Liver (tissue), 9 donors: Measurements from ENCODE around the gene ZNF304. TPM values are rescaled to one million over a fixed set of nuclear protein-coding genes. Genes with fewer than 3 reads are reported as not detected.

Experiments used
- DNase-seq: peaks from one replicate; pipeline ENCODE4 v3.0.0-alpha.2; 2017; ENCODE audit warnings: low spot score
- H3K27ac ChIP-seq, 2 donors: one replicate each; pipeline ENCODE4 v1.7.0; 2013; ENCODE audit warnings: inconsistent platforms in 2 of 2, low read length in 2 of 2, control low read depth in 1 of 2, low read depth in 1 of 2, mild to moderate bottlenecking in 1 of 2
- H3K27me3 ChIP-seq, 4 donors: one replicate each; pipeline versions ENCODE4 v1.6.1 to v1.7.0; 2013; ENCODE audit warnings: low read length in 3 of 4, inconsistent platforms in 1 of 4, mild to moderate bottlenecking in 1 of 4, moderate library complexity in 1 of 4; ENCODE audit not compliant: control insufficient read depth in 4 of 4, insufficient read depth in 4 of 4
- H3K36me3 ChIP-seq, 4 donors: one replicate each; pipeline versions ENCODE4 v1.6.1 to v1.7.0; 2013; ENCODE audit warnings: low read length in 3 of 4, mild to moderate bottlenecking in 3 of 4, low read depth in 1 of 4, moderate library complexity in 1 of 4; ENCODE audit not compliant: control insufficient read depth in 4 of 4, insufficient read depth in 3 of 4
- H3K4me1 ChIP-seq, 4 donors: one replicate each; pipeline versions ENCODE4 v1.6.1 to v1.7.0; 2013; ENCODE audit warnings: low read length in 3 of 4, mild to moderate bottlenecking in 3 of 4, moderate library complexity in 1 of 4; ENCODE audit not compliant: control insufficient read depth in 4 of 4, insufficient read depth in 4 of 4
- H3K4me3 ChIP-seq, 3 donors: one replicate each; pipeline versions ENCODE4 v1.6.1 to v1.7.0; 2013; ENCODE audit warnings: low read length in 3 of 3, control low read depth in 1 of 3, low read depth in 1 of 3, mild to moderate bottlenecking in 1 of 3
- H3K9ac ChIP-seq, 2 donors: one replicate each; pipeline ENCODE4 v1.7.0; 2013; ENCODE audit warnings: low read length in 2 of 2, mild to moderate bottlenecking in 2 of 2, moderate library complexity in 2 of 2, control low read depth in 1 of 2, low read depth in 1 of 2
- H3K9me3 ChIP-seq, 4 donors: one replicate each; pipeline versions ENCODE4 v1.6.1 to v1.7.0; 2013; ENCODE audit warnings: low read length in 3 of 4; ENCODE audit not compliant: control insufficient read depth in 4 of 4
- ATF3 ChIP-seq: IDR thresholded peaks from 2 replicates; pipeline ENCODE4 v1.6.1; 2016; ENCODE audit warnings: antibody characterized with exemption
- CTCF ChIP-seq: fragments of 150-350 bp; IDR thresholded peaks from 2 replicates; pipeline ENCODE4 v1.5.1; 2017; ENCODE audit warnings: improper control_type of control experiment, low read depth, low read length; ENCODE audit not compliant: missing input control
- EGR1 ChIP-seq, 2 donors: IDR thresholded peaks; 2 replicates each; pipeline ENCODE4 v1.6.1; 2016 to 2018; ENCODE audit warnings: antibody characterized with exemption in 2 of 2, low read depth in 2 of 2
- FOXA1 ChIP-seq: IDR thresholded peaks from 2 replicates; pipeline ENCODE4 v1.6.1; 2016; ENCODE audit warnings: antibody characterized with exemption
- FOXA2 ChIP-seq: IDR thresholded peaks from 2 replicates; pipeline ENCODE4 v1.6.1; 2016; ENCODE audit warnings: antibody characterized with exemption
- GABPA ChIP-seq, 2 donors: IDR thresholded peaks in 1 of 2; conservative IDR thresholded peaks in 1 of 2; 2 replicates each; pipeline ENCODE4 v1.6.1; 2016; ENCODE audit warnings: antibody characterized with exemption in 2 of 2, mild to moderate bottlenecking in 1 of 2, moderate library complexity in 1 of 2
- HNF4A ChIP-seq, 2 donors: conservative IDR thresholded peaks; 2 replicates each; pipeline ENCODE4 v1.6.1; 2016; ENCODE audit warnings: antibody characterized with exemption in 2 of 2, mild to moderate bottlenecking in 2 of 2
- HNF4G ChIP-seq: IDR thresholded peaks from 2 replicates; pipeline ENCODE4 v1.6.1; 2016; ENCODE audit warnings: antibody characterized with exemption
- JUND ChIP-seq, 2 donors: IDR thresholded peaks; 2 replicates each; pipeline ENCODE4 v1.6.1; 2016; ENCODE audit warnings: antibody characterized with exemption in 2 of 2
- MAX ChIP-seq: IDR thresholded peaks from 2 replicates; pipeline ENCODE4 v1.6.1; 2016; ENCODE audit warnings: antibody characterized with exemption
- NR2F2 ChIP-seq: IDR thresholded peaks from 2 replicates; pipeline ENCODE4 v1.6.1; 2016; ENCODE audit warnings: antibody characterized with exemption
- RAD21 ChIP-seq, 2 donors: IDR thresholded peaks; 2 replicates each; pipeline ENCODE4 v1.6.1; 2016; ENCODE audit warnings: antibody characterized with exemption in 2 of 2, mild to moderate bottlenecking in 2 of 2
- REST ChIP-seq: IDR thresholded peaks from 2 replicates; pipeline ENCODE4 v1.6.1; 2016; ENCODE audit warnings: antibody characterized with exemption, mild to moderate bottlenecking
- RXRA ChIP-seq, 2 donors: IDR thresholded peaks; 2 replicates each; pipeline ENCODE4 v1.6.1; 2017 to 2018; ENCODE audit warnings: antibody characterized with exemption in 2 of 2, mild to moderate bottlenecking in 1 of 2
- SP1 ChIP-seq: IDR thresholded peaks from 2 replicates; pipeline ENCODE4 v1.6.1; 2018; ENCODE audit warnings: antibody characterized with exemption, mild to moderate bottlenecking
- TAF1 ChIP-seq: conservative IDR thresholded peaks from 2 replicates; pipeline ENCODE4 v1.6.1; 2016; ENCODE audit warnings: antibody characterized with exemption, mild to moderate bottlenecking
- YY1 ChIP-seq: IDR thresholded peaks from 2 replicates; pipeline ENCODE4 v1.6.1; 2016; ENCODE audit warnings: antibody characterized with exemption, mild to moderate bottlenecking
- ZBTB33 ChIP-seq: IDR thresholded peaks from 2 replicates; pipeline ENCODE4 v1.6.1; 2016; ENCODE audit warnings: antibody characterized with exemption
- WGBS: extraction: QIAGEN DNeasy Blood & Tissue Kit; methylation state at CpG from one replicate; pipeline ENCODE4 v1.1.7; 2013; 5-methylcytosine and 5-hydroxymethylcytosine counted together
- polyA plus RNA-seq, 2 donors: library from polyadenylated mRNA; stranded (reverse) in 1 of 2; unstranded in 1 of 2; fragments of 200-250 nt in 1 of 2; fragments of >200 nt in 1 of 2; fragmentation: Nextera tagmentation in 1 of 2; extraction: Ambion mirVana in 1 of 2; gene quantifications; one replicate each; pipeline versions ENCODE4 v1.2.1 to v1.2.3, GENCODE V29; 2013 to 2015
- total RNA-seq, 2 donors: library from RNA; depleted of rRNA; stranded (reverse); fragments of >200 nt; gene quantifications; one replicate each; pipeline ENCODE4 v1.2.3, GENCODE V29; 2014
- donor health status: healthy.
- donor health status: healthy.
- donor health status: healthy.
- donor health status: healthy.
- donor health status: healthy.

The ZNF304 gene
- total and polyA plus RNA-seq, 4 donors: 0.90 to 5.6 (median 2.3) TPM

- TF ChIP-seq ATF3: no peak
- TF ChIP-seq REST: no peak
- no peak for TF ChIP-seq CTCF
- no peak for TF ChIP-seq TAF1
- TF ChIP-seq RAD21 (IDR thresholded peaks at IDR 0.05): no peak
- TF ChIP-seq JUND (IDR thresholded peaks at IDR 0.05): no peak
- no peak for TF ChIP-seq GABPA (IDR thresholded peaks at IDR 0.05 in 1 of 2, conservative IDR thresholded peaks at IDR 0.05 in 1 of 2)
- no peak for TF ChIP-seq SP1
- TF ChIP-seq MAX: no peak
- TF ChIP-seq FOXA1: no peak
- TF ChIP-seq ZBTB33: no peak
- TF ChIP-seq FOXA2: no peak
- no peak for TF ChIP-seq EGR1 (IDR thresholded peaks at IDR 0.05; ENCODE audit: low read depth in 2 of 2)
- TF ChIP-seq HNF4A (conservative IDR thresholded peaks at IDR 0.05): no peak
- no peak for TF ChIP-seq RXRA (IDR thresholded peaks at IDR 0.05)
- no peak for TF ChIP-seq YY1
- no peak for TF ChIP-seq NR2F2
- TF ChIP-seq HNF4G: no peak
- Histone ChIP-seq H3K27me3 (no peaks in the 10 kb centered on the region), H3K9me3 (peaks cover 11 to 41% (median 23%) of the 10 kb centered on the region in 4 donors), H3K9ac (no peak overlapping the region), H3K4me3 (peak overlapping the region in 1 of 3 donors; percentile 11), H3K36me3 (peaks cover 0 to 6% (median 4%) of the 10 kb centered on the region in 4 donors), H3K27ac (no peak overlapping the region), H3K4me1 (no peaks in the 10 kb centered on the region)
- 81% methylated on average over 7 of the region's 7 CpGs for WGBS
- DNase-seq: no peak
These were observed 31.9 kb downstream of the ZNF304 start for GRCh38 chr19:57382806-57383488.
